Fibroblast of lung (primary cell): ENCODE measurements around the gene COL18A1.

Source experiments
- CTCF ChIP-seq, 2 donors: IDR thresholded peaks in 1 of 2; conservative IDR thresholded peaks in 1 of 2; 1 replicate in 1 of 2; 2 replicates in 1 of 2; pipeline ENCODE4 v1.5.1; 2011 to 2012; ENCODE audit warnings: low read length in 2 of 2, control low read depth in 1 of 2, inconsistent platforms in 1 of 2, low read depth in 1 of 2, mild to moderate bottlenecking in 1 of 2
- EZH2 ChIP-seq: IDR thresholded peaks from 2 replicates; pipeline ENCODE4 v1.5.1; 2012; ENCODE audit warnings: low read length, control low read depth, mild to moderate bottlenecking; ENCODE audit errors: missing control alignments

- TF ChIP-seq CTCF (conservative IDR thresholded peaks at IDR 0.05 in 1 of 2, IDR thresholded peaks at IDR 0.05 in 1 of 2; ENCODE audit: low read depth in 1 of 2, low read length in 2 of 2) (no peak), EZH2 (no peak)
These were observed 9.0 kb downstream of the COL18A1 start for GRCh38 chr21:45413922-45414321.
